RWPE2 (cell line): ENCODE results near the gene ARHGAP4.

Experiments used
- ATAC-seq: fragments of 200-7000 bp; cut with Tn5 transposase; 3 replicates; pipeline ENCODE4 v1.9.1; 2021; ENCODE audit warnings: low read depth
- DNase-seq: peaks from one replicate; pipeline ENCODE4 v3.0.0-alpha.2; 2020; ENCODE audit warnings: low spot score
- H3K27ac ChIP-seq: fragments of 450-650 bp; 2 replicates; pipeline ENCODE4 v1.5.1; 2017; ENCODE audit warnings: mild to moderate bottlenecking; ENCODE audit not compliant: poor library complexity, severe bottlenecking
- H3K27me3 ChIP-seq: fragments of 250-450 bp; sonication (Bioruptor Pico); 2 replicates; pipeline ENCODE4 v1.5.1; 2021; ENCODE audit warnings: mild to moderate bottlenecking, moderate library complexity; ENCODE audit not compliant: insufficient read depth, poor library complexity, severe bottlenecking
- H3K36me3 ChIP-seq: fragments of 250-450 bp; sonication (Bioruptor Pico); 2 replicates; pipeline ENCODE4 v1.5.1; 2020; ENCODE audit warnings: low read depth, mild to moderate bottlenecking, moderate library complexity
- H3K4me1 ChIP-seq: fragments of 250-450 bp; sonication (Bioruptor Pico); 2 replicates; pipeline ENCODE4 v1.5.1; 2021; ENCODE audit warnings: mild to moderate bottlenecking, moderate library complexity; ENCODE audit not compliant: insufficient read depth, poor library complexity, severe bottlenecking
- H3K4me3 ChIP-seq: fragments of 250-450 bp; sonication (Bioruptor Pico); 2 replicates; pipeline ENCODE4 v1.5.1; 2021; ENCODE audit warnings: mild to moderate bottlenecking, moderate library complexity; ENCODE audit not compliant: severe bottlenecking
- H3K9me3 ChIP-seq: fragments of 250-450 bp; sonication (Bioruptor Pico); 2 replicates; pipeline ENCODE4 v1.5.1; 2021; ENCODE audit warnings: mild to moderate bottlenecking, moderate library complexity; ENCODE audit not compliant: severe bottlenecking
- TF ChIP-seq, protein P1 (sequence below): fragments of 450-650 bp; IDR thresholded peaks from one replicate; pipeline ENCODE4 v1.5.1; 2017; ENCODE audit warnings: mild to moderate bottlenecking, moderate library complexity; ENCODE audit not compliant: poor library complexity, severe bottlenecking

Gene ARHGAP4

DNA sequence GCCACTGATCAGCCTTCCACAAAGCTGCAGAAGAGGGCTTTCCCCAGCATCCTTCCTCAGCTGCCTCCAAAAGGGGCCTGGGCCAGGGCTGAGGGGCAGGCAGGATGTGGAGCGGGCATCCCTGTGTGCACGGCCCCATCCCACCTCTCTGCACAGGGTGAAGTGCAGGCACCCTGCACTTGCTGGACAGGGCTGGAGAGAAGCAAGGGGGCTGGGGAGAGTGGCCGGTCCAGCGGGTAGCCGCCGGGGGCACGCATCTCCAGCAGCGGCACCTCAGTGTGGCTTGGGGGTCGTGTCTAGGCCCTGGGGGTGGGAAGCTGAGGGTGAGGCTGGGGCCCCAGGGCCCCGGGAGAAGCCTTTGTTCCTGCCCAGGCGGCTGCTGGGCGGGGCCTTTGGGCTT is 18.6 kb downstream of the ARHGAP4 start:
- Histone ChIP-seq H3K27me3 (no peaks in the 10 kb centered on the region), H3K36me3 (no peaks in the 10 kb centered on the region)
- no peak; the same call in 2 of the 3 replicates for ATAC-seq

GRCh38 chrX:153906126-153906917 is 19.7 kb downstream of the ARHGAP4 start:
- Histone ChIP-seq H3K4me3 (no peak overlapping the region), H3K4me1 (peaks cover 12% of the 10 kb centered on the region), H3K9me3 (no peaks in the 10 kb centered on the region), H3K27me3 (no peaks in the 10 kb centered on the region), H3K36me3 (no peaks in the 10 kb centered on the region), H3K27ac (no peak overlapping the region)
- no peak for DNase-seq
- no peak for ATAC-seq
- TF ChIP-seq, protein P1, sequence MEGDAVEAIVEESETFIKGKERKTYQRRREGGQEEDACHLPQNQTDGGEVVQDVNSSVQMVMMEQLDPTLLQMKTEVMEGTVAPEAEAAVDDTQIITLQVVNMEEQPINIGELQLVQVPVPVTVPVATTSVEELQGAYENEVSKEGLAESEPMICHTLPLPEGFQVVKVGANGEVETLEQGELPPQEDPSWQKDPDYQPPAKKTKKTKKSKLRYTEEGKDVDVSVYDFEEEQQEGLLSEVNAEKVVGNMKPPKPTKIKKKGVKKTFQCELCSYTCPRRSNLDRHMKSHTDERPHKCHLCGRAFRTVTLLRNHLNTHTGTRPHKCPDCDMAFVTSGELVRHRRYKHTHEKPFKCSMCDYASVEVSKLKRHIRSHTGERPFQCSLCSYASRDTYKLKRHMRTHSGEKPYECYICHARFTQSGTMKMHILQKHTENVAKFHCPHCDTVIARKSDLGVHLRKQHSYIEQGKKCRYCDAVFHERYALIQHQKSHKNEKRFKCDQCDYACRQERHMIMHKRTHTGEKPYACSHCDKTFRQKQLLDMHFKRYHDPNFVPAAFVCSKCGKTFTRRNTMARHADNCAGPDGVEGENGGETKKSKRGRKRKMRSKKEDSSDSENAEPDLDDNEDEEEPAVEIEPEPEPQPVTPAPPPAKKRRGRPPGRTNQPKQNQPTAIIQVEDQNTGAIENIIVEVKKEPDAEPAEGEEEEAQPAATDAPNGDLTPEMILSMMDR = no peak

More for the DNA sequence above, 18.6 kb downstream of the ARHGAP4 start:
- H3K4me1 ChIP-seq = peaks cover 3% of the 10 kb centered on the region
- no peak for DNase-seq
- no peaks in the 10 kb centered on the region for H3K9me3 ChIP-seq
- TF ChIP-seq, protein P1 = no peak
- H3K4me3 ChIP-seq = no peak overlapping the region
- no peak overlapping the region for H3K27ac ChIP-seq

GRCh38 chrX:153905481-153906095 is 20.5 kb downstream of the ARHGAP4 start:
- TF ChIP-seq, protein P1 = no peak
- Histone ChIP-seq H3K27me3 (no peaks in the 10 kb centered on the region), H3K4me1 (peaks cover 13% of the 10 kb centered on the region)

DNA sequence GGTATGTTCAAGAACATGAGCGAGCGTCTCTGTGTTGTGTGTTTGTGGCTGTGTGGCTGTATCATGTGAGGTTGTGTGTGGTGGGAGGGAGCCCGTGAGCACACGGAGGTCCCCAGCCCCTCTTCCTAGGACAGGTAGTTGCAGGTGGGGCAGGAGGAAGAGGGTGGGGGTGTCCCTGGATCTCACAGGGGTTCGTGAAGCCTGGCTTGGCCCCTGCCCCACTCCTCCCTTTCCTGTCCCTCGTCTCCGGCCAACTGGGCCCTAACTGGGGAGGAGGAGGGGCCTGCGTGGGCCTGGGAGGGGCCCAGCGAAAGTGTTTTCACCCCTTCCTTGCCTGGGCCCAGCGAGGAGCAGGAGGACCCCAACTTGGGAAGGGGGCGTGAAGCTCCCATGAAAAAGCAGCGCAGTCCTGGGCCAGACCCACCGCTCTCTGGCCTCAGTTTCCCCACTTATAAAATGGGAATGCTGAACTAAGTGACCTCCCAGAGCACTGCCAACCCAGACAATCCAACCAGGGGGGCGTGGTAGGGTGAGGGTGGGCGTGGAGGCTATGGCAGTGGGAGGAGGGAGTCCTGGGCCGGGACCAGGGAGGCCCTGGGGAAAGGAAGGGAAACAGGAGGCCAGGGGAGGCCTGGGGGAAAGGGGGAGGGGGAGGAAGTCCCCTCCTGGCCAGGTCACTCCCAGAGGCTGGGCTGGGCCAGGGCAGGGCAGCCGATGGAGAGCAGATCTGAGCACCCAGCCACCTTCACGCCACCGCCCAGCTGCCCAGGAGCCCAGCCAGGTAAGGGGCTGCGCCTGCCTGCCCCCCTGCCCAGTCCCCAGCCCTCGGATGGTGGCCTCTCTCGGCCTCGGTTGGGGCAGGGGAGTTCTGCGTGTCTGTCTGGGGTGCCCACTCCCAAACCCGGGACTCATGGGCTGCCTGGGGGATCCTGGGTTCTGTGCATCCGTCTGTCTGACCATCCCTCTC is 21.8 kb downstream of the ARHGAP4 start, which contains the start of gene AVPR2:
Gene AVPR2, plus strand, starts transcription at position 683 of the 967 bp plus-strand sequence. CDS start 473 bp downstream, outside the sequence.
- Histone ChIP-seq H3K4me1 (peaks cover 15% of the 10 kb centered on the region), H3K36me3 (no peaks in the 10 kb centered on the region), H3K27ac (no peak within 1 kb of the TSS), H3K27me3 (no peaks in the 10 kb centered on the region), H3K9me3 (no peaks in the 10 kb centered on the region), H3K4me3 (no peak within 1 kb of the TSS)
- no peak for ATAC-seq
- TF ChIP-seq, protein P1 = no peak
- no peak for DNase-seq

More at GRCh38 chrX:153905481-153906095, 20.5 kb downstream of the ARHGAP4 start:
- no peak overlapping the region for H3K27ac ChIP-seq
- DNase-seq = no peak
- H3K4me3 ChIP-seq = no peak overlapping the region
- no peaks in the 10 kb centered on the region for H3K36me3 ChIP-seq
- no peak for ATAC-seq
- H3K9me3 ChIP-seq = no peaks in the 10 kb centered on the region
